OCI-LY7 (cell line): Measurements from ENCODE around the gene ITGAV.

Source experiments
- EZH2phosphoT487 ChIP-seq: fragments of 200-600 bp; sonication (generic); IDR thresholded peaks from 2 replicates; pipeline ENCODE4 v1.6.1; 2018; ENCODE audit warnings: low read depth, borderline replicate concordance, mild to moderate bottlenecking, mixed run types, antibody characterized with exemption, low read length, moderate library complexity, mixed read lengths
- TF ChIP-seq, protein P1 (sequence below): fragments of 200-600 bp; sonication (generic); conservative IDR thresholded peaks from 2 replicates; pipeline ENCODE4 v1.5.1; 2014; ENCODE audit warnings: mild to moderate bottlenecking, antibody characterized with exemption, low read length, moderate library complexity, mixed read lengths

DNA sequence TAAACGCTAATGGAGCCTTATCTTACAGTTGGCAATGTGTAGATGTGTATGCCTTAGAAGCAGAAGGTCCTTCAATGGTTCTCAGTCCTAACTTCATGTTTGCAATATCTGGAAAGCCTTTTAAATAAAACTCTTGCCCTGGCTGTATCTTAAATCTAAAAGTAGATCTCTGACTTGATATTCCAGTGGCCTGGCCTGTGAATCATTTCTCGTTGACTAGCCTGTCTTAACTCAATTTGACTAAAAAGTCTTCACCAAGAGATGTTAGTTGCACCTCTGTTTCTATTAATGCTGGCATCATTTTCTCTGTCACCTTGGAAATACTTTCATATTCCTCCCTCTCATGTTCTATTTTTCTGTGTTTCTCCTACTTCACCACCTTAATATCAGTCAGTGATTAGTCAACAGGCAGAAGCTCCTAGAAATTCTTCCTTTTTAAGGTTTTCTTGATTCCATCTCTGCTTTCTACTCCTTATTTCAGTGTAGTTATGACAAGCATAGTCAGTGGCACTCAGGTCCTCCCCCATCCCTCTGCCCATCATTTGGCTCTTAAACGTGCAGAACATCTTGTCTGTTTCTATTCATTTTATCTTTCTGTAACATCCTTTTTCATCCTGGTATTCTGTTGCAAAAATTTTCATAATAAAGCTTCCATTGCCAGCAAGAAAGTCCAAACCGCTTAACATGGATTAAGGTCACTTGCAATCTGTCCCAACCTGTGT lies 4.3 kb downstream of the ITGAV start:
- TF ChIP-seq, protein P1, sequence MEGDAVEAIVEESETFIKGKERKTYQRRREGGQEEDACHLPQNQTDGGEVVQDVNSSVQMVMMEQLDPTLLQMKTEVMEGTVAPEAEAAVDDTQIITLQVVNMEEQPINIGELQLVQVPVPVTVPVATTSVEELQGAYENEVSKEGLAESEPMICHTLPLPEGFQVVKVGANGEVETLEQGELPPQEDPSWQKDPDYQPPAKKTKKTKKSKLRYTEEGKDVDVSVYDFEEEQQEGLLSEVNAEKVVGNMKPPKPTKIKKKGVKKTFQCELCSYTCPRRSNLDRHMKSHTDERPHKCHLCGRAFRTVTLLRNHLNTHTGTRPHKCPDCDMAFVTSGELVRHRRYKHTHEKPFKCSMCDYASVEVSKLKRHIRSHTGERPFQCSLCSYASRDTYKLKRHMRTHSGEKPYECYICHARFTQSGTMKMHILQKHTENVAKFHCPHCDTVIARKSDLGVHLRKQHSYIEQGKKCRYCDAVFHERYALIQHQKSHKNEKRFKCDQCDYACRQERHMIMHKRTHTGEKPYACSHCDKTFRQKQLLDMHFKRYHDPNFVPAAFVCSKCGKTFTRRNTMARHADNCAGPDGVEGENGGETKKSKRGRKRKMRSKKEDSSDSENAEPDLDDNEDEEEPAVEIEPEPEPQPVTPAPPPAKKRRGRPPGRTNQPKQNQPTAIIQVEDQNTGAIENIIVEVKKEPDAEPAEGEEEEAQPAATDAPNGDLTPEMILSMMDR, result no peak
- no peak for TF ChIP-seq EZH2phosphoT487
